A172 (cell line): ENCODE results near the gene WBP1. TPM values are rescaled to one million over a fixed set of nuclear protein-coding genes. Genes with fewer than 3 reads are reported as not detected.
"Not testable (repeated sequence)": the region's sequence is repeated elsewhere in the genome, so short reads cannot be mapped to it uniquely, and the experiment has no call there.

Experiments
- DNase-seq: peaks from one replicate; pipeline ENCODE4 v3.0.0-alpha.2; 2015; ENCODE audit warnings: low spot score
- total RNA-seq: library from RNA; depleted of rRNA; stranded (reverse); fragments of >200 nt; shearing (Covaris generic); gene quantifications from 2 replicates; pipeline ENCODE4 v1.2.3, GENCODE V29; 2014

The WBP1 gene
- total RNA-seq, 1 experiment from 2014 or later, result 49.0 TPM

DNA sequence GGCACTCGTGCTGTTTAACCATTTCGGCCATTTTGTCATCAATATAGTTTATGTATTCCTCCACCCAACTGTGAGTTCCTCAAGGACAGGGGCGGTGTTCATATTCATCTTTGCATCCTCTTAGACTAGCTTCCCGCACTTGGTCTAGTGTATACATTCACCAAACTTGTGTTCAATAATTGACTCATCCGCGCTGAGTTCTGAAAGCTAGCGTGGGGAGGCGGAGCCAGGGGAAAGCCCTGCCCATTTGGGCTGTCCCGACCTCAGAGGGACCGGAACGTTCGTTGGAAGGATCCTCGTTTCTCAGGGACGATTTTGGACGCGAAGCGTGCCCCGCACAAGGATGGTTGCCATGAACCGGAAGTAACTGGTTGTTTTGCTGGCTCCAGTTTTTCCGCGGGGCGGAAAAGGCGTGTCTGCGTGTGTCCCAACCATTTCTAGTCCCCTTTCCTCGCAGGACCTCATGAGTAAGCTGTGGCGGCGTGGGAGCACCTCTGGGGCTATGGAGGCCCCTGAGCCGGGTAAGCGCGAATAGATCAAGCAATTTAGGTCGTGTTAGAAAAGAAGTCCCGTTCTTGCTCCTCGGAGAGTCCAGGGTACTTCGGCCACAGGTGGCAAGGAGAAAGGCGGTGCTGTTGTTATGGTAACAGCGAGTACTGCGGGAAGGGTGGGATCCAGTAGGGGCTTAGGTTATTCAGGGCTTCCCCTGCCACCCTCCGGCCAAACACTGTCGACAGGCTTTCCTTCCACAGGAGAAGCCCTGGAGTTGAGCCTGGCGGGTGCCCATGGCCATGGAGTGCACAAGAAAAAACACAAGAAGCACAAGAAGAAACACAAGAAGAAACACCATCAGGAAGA, 3.4 kb upstream of the WBP1 start, which contains the start of gene INO80B:
Gene INO80B (plus strand): TSS at position 434 of the 858 bp plus-strand sequence. CDS start 30 bp downstream, at position 464.
- peak; percentile 96 for DNase-seq

DNA sequence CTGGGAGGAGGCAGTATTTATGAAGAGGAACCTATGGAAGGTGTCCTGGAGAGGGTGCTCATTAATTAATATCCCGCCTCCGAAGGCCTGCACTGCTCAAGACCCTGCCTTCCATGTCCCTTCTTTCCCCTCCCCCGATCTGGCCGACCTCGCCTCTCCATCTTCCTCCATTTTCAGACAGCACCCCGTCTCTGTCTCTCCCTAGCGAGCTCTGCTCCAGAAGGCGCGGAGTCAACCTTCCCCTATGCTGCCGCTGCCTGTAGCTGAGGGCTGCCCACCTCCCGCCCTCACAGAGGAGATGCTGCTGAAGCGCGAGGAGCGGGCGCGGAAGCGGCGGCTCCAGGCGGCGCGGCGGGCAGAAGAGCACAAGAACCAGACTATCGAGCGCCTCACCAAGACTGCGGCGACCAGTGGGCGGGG, 1.1 kb upstream of the WBP1 start:
- no peak for DNase-seq

GRCh38 chr2:74457549-74458131, 598 bp upstream of the WBP1 start:
- DNase-seq, result no peak

DNA sequence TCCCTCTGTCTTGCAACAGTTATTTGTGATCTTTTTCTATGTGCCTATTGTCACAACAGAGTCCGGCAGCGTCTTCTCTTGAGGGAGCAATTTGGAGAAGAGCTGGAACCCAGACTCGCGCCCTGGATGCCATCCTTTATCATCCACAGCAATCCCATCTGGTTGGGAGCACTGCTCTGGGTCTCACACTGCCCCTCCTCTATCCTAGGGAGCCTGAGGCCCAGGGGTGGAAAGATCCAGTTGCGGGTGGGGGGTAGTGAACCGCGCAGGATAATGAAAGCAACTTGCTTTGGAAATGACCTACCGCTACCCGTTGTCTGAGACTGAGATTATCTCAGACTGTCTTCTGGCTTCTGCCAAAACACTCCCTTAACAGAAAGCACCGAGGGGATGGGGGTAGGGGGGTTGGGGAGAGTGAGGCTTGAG, 713 bp downstream of the WBP1 start:
- no peak for DNase-seq

DNA sequence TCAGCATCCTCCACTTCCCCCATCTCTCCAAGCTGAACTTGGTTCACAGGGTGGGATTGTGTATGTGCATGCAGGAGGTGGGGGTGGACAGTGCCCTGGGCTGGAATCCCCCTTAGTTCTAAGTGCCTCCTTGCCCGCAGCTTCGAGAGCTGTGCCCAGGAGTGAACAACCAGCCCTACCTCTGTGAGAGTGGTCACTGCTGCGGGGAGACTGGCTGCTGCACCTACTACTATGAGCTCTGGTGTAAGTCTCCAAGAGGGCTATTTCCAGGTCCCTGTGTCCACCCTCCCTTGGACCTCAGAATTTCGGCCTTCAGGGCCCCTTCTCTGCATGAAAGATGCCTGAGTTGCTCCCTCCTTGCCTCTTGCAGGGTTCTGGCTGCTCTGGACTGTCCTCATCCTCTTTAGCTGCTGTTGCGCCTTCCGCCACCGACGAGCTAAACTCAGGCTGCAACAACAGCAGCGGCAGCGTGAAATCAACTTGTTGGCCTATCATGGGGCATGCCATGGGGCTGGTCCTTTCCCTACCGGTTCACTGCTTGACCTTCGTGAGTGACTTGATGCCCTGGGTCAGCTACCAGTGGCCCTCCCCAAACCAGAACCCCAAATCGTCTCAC, 1.4 kb downstream of the WBP1 start:
- DNase-seq, result not testable (repeated sequence)

GRCh38 chr2:74460187-74460586, 1.9 kb downstream of the WBP1 start:
- not testable (repeated sequence) for DNase-seq

GRCh38 chr2:74461187-74462053, 3.2 kb downstream of the WBP1 start:
- no peak for DNase-seq

- DNase-seq, result no peak
These were observed 4.0 kb downstream of the WBP1 start for GRCh38 chr2:74462054-74462785.

- no peak for DNase-seq
These were observed 4.5 kb downstream of the WBP1 start for GRCh38 chr2:74462786-74463105.

GRCh38 chr2:74464406-74464805, 6.2 kb downstream of the WBP1 start:
- no peak for DNase-seq

- DNase-seq, result not testable (repeated sequence)
These were observed 12.5 kb downstream of the WBP1 start for GRCh38 chr2:74470742-74471141.

DNA sequence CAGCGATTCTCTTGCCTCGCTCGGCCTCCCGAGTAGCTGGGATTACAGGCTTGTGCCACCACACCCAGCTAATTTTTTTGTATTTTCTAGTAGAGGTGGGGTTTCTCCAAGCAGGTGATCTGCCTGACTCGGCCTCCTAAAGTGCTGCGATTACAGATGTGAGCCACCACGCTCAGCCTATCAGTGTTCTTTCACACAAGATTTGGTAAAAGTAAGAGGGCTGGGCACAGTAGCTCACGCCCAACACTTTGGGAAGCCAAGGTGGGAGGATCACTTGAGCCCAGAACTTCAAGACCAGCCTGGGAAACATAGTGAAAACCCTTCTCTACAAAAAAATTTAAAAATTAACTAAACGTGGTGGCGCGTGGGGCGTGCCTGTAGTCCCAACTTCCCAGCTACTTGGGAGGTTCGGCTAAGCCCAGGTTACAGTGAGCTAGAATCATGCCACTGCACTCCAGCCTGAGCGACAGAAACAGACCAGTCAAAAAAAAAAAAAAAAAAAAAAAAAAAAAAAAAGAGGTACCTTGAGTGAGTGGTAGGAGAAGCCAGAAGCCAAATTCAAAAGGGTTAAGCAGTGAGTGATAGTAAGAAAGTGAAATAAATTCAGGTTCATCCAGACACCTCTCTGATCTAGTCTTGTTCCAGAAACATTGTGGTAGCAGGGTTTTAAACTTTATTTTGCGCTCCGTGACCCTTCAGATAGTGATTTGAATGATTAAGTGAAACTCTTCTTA, 13.3 kb downstream of the WBP1 start:
- no peak for DNase-seq

DNA sequence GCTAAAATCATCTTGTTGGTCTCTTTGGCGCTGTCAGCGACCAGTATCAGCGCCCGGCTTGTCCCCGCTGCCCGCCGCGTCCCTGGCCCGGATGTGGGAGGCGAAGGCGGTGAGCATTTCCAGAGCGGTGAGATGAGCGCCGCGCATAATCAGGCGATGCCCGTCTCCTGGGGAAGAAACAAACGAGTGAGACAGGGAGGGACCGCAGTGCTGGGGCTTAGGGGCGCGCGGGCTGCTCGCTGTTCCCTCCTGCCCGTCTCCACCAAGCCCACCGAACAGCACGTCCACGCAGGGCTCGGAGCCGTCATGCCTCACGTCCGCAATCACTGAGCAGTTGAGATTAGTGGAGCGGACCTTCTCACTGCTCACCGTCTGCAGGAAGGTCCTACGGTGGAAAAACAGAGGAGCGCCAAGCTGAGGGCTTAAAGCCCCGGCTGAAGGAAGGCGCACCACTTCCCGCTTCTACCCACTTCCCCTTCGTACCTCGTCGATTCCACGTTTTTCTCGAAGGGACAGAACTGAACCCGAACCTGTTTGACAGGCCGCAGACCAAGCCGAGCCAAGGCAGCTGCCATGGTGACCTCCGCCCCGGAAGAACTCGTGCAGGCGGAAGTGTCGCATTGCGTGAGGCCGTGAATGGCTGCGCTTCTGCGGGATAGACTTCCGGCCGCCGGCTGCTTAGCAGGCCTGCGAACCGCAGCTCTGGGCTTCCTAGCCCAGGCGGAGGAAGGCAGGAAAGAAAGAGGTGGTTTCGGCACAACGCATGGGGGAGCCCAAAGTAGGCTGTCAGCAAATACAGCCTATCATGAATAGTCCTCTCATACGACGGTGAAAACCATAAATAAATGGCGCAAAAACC, 14.1 kb downstream of the WBP1 start, which contains the start of gene MRPL53:
Gene MRPL53 (minus strand): TSS at position 595 of the 859 bp plus-strand sequence. CDS start 20 bp downstream, at position 575.
- peak; percentile 79 for DNase-seq

DNA sequence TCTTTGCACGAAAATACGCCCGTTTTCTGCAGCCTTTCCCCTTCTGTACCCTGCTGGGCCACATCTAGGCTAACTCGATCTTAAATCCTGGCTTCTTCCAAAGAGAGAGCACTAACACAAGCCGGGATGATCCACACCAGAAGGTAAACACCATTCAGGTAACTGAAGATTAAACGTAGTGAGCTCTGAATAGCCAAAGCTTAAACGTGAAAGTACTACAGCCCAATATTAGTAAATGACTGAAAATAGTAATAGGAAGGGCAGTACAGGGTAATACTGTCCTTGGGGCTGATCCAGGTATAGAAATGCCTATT, 14.7 kb downstream of the WBP1 start:
- DNase-seq, result no peak

DNA sequence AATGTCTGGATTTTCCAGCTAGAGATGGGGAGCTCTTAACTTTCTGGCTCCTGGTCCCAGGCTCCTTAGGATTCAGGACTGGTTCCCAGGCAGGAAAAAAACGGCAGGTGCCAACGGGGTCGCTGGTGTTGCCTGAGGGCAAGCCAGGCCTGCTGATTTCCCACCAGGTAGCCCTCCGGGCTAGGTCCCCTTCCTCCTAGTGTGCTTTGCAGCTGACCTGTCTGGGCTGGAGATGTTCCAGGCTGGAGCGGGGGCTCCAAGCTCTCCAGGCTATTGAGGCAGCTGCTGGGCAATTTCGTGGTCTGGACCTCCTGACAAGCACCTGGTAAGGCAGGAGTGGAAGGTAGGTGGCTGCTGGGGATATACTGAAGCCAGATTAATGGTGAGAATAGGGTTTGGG, 16.2 kb downstream of the WBP1 start:
- DNase-seq, result no peak

GRCh38 chr2:74474899-74475298, 16.7 kb downstream of the WBP1 start:
- DNase-seq, result no peak

DNA sequence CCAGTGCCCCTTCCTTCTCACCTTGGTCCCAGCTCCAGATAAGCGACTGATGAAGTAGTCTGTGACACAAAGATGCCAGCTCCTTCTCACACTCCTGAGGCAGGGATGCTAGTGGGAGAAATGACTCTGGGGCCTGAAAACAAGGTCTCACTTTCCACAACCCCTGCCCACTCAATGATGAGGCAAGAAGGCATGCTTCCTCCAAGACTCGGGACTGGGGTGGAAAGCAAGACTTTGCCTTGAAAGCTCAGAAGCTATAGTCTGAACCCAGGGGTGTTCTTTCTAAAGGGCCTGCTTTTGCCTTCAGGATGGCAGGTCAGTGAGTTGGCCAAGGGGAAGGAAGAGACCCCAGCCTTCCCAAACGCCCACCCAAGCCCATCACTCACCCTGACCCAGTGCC, 23.2 kb downstream of the WBP1 start:
- DNase-seq, result no peak

DNA sequence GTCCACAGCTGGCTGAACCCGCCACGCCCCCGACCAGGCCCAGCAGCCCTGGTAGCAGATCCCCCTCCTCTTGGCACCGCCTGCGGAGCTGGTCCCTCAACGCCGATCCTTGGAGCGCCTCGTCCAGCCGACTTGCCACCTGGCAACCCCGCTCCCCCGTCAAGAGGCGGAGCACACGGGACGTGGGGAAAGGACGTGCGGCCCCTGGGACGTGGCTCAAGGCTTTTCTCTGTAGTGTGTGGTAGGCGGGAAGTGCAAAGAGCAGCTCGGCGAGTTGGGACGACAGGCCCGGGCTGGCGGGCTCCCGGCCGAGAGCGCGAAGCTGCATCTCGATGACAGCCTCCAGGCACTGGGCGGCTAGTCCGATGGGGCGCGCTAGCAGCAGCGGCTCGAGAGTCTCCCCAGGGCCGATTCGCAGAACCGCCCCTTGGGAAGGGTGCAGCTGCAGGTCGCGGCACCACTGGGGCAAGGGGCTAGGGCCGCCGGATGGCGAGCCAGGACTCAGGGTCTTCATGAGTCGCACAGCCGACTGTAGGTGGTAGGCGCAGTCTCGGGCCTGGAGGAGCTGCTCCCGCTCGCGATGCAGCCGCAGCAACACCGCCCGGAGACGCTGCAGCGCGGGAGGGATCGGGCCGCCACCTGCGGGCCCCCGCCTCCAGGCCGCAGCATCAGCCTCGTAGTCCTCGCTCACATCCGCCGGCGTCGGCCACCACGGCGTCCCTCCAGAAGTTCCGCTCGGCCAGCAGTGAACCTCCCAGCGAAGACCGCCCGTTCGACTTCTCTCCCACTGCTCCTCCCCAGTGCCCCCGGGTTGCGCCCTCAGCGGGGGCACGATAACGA, 23.9 kb downstream of the WBP1 start:
- no peak for DNase-seq
